NCI-H226 (cell line): ENCODE measurements around the gene AHRR.
"Not testable (repeated sequence)": the region's sequence is repeated elsewhere in the genome, so short reads cannot be mapped to it uniquely, and the experiment has no call there.

Source experiments
- DNase-seq: peaks from one replicate; pipeline ENCODE4 v3.0.0-alpha.2; 2015

AHRR gene

DNA sequence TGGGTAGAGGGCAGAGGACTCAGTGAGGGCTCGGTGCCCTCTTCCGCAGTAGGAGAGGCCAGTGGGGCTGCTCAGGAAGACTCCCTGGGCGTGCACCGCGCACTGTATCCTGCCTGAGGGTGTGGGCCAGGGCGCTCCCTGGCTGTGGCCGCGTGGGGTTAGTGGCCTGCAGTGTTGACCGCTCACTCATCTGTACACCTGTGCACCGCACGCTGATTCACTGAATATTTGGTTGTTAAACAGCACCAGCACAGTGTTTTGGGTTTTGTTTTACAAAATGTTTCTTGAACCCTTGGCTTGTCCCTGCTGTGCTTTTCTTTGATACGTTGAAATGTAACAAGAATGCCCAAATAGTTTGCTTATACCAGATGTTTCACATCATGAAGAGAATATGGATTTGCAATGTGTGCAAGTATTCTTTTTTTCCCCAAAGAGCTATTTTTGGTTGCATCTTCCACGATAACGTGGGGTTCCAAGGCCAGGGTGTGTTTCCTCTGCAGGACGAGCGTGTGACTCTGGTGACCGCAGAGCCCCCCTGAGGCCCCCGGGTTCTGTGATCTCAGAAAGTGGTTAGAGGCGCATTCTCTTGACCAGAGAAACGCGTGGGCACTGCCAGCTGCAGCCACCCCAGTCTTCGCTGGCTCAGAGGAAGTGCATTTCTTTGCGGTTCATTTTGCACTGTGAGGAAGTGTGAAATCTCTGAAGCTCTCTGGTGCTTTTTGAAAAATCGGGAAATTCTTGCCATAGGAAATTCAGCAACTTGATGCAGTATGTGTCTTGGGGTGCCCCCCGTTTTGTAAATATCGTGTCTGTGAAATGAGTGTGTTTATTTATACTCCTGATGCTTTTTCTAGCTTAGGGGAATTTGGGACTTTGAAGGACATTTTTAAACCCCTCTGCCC lies 46.9 kb downstream of the AHRR start:
- DNase-seq: no peak

DNA sequence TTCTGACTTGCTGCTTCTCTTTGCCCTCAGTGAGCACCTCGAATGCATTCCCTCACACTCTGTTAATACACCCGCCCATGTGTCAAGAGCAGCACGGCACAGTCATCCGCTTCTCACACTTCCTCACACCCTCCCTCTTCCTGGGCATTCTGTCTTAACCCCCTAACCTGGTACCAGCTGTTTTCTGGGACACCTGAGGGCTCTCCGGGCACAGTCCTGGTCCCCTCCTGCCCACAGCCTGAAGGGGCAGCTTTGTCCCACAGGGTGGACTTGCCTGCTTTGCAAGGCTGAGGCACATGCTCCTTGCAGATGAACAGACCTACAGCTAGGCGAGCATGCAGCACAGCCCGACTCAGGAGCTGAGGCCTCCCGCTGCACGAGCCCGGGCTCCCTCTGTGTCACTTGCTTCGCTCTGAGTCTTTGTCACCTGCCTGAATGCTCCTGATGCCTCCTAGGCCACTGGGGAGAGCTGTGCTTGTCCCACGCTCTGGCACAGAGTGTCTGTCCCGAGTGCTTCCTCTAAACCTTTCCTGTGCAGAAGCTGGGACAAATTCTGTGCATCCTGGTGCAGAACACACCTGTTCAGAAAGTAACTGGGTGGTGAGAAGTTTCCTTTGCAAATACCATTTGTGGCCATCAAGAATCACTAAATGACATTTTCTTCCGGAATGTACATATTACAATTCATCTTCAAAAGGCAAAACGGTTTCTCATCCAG lies 47.8 kb downstream of the AHRR start:
- DNase-seq: no peak

DNA sequence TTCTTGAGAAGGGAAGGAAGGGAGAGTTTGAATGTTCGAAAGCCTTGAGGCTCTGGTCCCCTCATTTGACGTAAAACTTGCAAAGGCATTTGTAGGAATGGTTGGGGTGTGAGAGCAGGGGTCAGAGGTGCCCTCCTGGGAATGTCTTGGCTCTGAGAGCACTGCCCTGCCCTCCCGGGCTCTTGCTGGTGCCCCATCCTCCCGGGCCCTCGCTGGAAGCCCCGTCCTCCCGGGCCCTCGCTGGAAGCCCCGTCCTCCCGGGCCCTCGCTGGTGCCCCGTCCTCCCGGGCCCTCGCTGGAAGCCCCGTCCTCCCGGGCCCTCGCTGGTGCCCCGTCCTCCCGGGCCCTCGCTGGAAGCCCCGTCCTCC lies 48.3 kb downstream of the AHRR start:
- DNase-seq: not testable (repeated sequence)

DNA sequence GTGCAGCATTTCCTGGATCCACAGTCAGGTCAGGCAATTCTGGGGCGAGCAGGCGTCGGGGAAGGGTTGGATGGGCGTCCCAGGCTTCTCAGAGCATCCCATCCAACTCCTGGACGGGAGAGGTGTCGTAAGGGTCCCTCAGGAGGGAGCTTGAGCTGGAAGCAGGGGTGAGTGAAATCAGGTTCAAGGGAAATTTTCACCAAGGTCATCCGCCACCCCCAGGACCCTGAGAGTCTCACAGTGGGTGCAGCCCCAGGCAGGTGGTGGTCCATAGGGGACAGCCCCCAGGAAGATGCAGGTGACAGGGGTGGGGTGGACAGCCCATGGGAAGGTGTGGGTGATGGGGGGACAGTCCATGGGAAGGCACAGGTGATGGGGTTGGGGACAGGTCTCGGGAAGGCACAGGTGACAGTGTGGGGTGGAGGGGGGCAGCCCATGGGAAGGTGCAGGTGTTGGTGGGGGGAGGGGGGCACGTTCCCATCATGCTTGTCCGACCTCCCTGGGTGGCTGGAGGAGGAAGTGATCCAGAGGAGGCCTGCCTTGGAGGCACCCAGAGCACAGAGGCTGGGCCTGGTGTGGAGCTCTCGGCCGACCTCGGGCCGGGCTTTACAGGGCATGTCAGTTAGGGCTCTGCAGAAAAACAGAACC lies 48.9 kb downstream of the AHRR start:
- no peak for DNase-seq

DNA sequence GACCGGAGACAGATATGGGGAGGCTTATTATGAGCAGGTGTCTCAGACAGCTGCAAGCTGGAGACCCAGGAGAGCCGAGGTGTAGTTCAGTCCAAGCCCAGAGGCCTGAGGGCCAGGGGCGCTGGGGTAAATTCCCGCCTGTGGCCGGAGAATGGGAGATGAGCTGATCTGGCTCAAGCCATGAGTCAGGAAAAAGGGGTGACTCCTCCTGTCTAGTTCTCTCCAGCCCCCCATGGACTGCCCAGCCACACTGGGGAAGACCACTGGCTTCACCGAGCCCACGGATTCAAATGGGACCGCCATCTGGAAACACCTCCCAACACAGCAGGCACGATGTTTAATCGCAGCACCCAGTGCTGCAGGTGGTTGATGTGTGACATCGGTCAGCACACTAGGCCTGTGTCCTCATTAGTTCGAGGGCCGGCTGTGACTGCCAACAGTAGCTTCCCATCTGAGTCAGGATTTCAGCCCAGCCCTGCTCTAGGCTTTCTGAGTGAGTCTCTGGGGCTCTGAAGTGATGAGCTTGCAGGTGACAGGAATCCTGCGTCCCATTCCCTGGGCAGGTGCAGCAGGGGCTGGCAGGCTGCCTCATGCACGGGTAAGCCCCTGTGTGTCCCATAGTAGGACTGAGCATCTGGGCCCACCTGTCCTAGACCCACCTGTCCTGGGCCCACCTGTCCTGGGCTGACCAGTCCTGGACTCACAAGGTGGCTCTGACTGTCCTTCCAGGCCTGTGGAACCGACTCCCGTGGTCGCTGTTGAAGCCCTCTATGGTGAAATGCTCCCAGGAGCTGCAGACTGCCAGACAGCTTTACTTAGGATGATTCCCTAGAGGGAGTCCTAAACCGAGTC lies 49.7 kb downstream of the AHRR start:
- DNase-seq: no peak

GRCh38 chr5:371811-372555 lies 50.5 kb downstream of the AHRR start:
- peak; percentile 61 for DNase-seq

GRCh38 chr5:372556-372995 lies 51.1 kb downstream of the AHRR start:
- no peak for DNase-seq

- DNase-seq: no peak
Observed at GRCh38 chr5:372996-373709, 51.6 kb downstream of the AHRR start.

DNA sequence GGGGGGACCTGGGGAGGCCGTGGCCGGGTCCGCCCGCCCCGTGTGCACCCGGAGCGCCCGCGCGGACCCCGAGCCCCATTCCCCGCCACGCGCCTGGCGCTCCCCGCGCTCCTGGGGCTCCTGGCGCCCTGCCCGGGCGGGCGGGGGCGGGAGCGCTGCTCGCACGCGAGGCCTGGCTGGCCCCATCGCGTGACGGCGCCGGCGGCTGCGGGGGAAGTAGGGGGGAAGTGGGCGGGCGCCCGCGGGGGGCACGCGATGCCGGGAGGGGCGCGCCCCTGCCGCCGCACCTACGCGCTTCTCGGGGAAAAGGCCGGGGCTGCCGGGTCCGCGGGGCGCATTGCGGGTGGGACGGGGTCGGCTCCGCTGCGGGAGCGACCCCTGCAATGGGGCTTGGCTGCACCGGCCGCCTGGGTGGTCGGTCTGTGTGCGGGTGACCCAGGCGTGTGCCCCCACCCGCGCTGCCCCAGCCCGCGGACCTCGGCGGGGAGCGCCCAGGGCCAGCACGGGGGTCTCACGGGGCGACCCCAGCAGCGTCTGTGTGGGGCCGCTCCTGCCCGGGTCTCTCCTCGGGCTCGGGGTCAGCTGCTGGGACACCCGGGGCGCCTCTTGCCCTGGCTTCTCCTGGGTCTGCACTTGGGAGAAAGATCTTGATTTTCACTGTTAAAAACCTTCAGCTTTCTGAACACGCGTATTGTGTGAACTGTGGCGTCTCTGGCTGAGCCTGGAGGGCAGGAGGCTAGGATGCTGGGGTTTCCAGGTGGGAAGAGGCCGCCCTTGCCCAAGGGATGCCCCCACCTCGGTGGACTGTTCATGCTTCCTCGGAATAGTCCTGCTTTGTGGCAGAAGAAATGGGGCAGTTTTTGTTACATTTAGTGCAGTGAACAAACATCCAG lies 52.4 kb downstream of the AHRR start:
- DNase-seq: peak; percentile 73

GRCh38 chr5:374631-375335 lies 53.3 kb downstream of the AHRR start:
- no peak for DNase-seq

DNA sequence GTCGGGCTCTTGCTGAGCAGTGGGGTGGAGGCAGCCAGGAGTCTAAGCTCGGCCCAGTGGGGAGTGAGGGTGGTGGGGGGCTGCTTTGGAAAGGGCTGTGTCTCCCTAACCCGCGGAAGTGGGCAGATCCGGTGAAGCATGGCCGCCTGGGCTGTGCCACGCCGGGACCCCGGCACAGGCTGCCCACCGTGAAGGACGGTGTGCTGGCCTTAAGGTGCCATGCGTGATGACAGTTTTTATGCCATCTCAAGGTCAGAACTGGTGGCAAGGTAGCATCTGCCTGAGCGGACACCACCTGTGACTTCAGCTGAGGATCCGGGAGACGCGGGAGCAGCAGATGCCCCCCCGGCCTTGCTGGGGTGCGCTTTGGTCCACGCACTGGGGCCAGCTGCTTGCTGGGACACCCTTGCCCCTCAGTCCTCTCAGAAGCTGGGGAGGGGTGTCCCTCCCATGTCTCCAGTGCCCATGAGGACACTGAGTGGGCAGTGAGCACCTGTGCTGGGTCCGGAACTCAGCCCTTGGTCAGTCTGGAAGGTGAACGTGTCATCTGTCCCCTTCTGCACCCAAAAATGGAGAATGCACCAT lies 53.9 kb downstream of the AHRR start:
- DNase-seq: no peak

GRCh38 chr5:375921-376798 lies 54.6 kb downstream of the AHRR start:
- DNase-seq: no peak

GRCh38 chr5:376799-377325 lies 55.3 kb downstream of the AHRR start:
- DNase-seq: no peak

DNA sequence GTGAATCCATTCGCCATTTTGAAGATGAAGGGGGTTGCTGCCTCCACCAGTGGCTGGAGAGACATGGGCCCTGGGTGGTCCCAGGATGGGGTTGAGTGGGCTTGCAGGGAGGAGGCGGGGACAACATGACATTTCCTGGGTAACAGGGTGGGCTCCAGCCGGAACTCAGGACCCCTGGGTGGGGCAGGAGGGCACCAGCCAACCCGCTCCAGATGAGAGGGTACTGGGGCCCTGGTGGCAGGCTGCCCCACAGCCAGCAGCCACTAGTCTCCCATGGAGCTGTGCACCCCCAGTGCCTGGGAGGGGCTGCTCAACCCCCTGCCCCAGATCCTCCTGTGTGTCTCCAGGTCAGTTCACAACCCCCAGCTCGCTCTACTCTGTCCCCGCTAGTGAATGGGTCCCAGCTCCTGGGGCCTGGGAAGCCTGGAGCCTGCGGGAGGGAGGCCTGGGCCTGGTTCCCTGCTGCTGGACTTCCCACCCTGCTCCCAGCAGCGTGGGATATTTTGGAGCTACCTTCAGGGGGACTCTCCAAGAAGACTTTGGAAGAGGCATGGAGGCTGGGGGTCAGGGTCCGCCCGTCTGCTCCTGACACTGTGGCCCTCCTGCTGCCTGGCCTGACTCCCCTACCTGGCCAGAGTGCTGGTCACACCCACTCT lies 55.9 kb downstream of the AHRR start:
- DNase-seq: no peak

GRCh38 chr5:378301-378891 lies 56.9 kb downstream of the AHRR start:
- peak; percentile 40 for DNase-seq

GRCh38 chr5:378976-379742 lies 57.6 kb downstream of the AHRR start:
- DNase-seq: no peak
